GM18499 (cell line): ENCODE measurements around the gene GMPS.
"Not testable (repeated sequence)": the region's sequence is repeated elsewhere in the genome, so short reads cannot be mapped to it uniquely, and the experiment has no call there.

Source experiments
- ATAC-seq: cut with Tn5 transposase; IDR thresholded peaks from one replicate; pipeline ENCODE4 v1.9.1; 2021; ENCODE audit warnings: moderate number of reproducible peaks; ENCODE audit not compliant: insufficient read depth, unreplicated experiment

Gene GMPS

GRCh38 chr3:155934230-155934629 is 63.8 kb downstream of the GMPS start:
- ATAC-seq: no peak

GRCh38 chr3:155938409-155938808 is 68.0 kb downstream of the GMPS start:
- no peak for ATAC-seq

- ATAC-seq: no peak
These were observed 70.9 kb downstream of the GMPS start for GRCh38 chr3:155941354-155941753.

- no peak for ATAC-seq
These were observed 73.6 kb downstream of the GMPS start for GRCh38 chr3:155944081-155944480.

- no peak for ATAC-seq
These were observed 75.7 kb downstream of the GMPS start for GRCh38 chr3:155946178-155946577.

- no peak for ATAC-seq
These were observed 78.0 kb downstream of the GMPS start for GRCh38 chr3:155948476-155948875.

GRCh38 chr3:155949453-155950217 is 79.2 kb downstream of the GMPS start:
- ATAC-seq: no peak

- no peak for ATAC-seq
These were observed 86.3 kb downstream of the GMPS start for GRCh38 chr3:155956508-155957411.

- no peak for ATAC-seq
These were observed 87.0 kb downstream of the GMPS start for GRCh38 chr3:155957412-155957880.

- no peak for ATAC-seq
These were observed 88.2 kb downstream of the GMPS start for GRCh38 chr3:155958676-155959075.

- ATAC-seq: no peak
These were observed 89.6 kb downstream of the GMPS start for GRCh38 chr3:155960060-155960459.

GRCh38 chr3:155961044-155961443 is 90.6 kb downstream of the GMPS start:
- not testable (repeated sequence) for ATAC-seq

GRCh38 chr3:155963570-155963969 is 93.1 kb downstream of the GMPS start:
- no peak for ATAC-seq

- no peak for ATAC-seq
These were observed 99.9 kb downstream of the GMPS start for GRCh38 chr3:155970398-155970797.

- no peak for ATAC-seq
These were observed 102.6 kb downstream of the GMPS start for GRCh38 chr3:155972885-155973584.

- no peak for ATAC-seq
These were observed 107.9 kb downstream of the GMPS start for GRCh38 chr3:155978324-155978723.

GRCh38 chr3:155979746-155980145 is 109.3 kb downstream of the GMPS start:
- no peak for ATAC-seq

GRCh38 chr3:155981669-155982068 is 111.2 kb downstream of the GMPS start:
- ATAC-seq: no peak

- ATAC-seq: no peak
These were observed 113.5 kb downstream of the GMPS start for GRCh38 chr3:155983834-155984474.

GRCh38 chr3:155984791-155985417 is 114.5 kb downstream of the GMPS start:
- ATAC-seq: no peak
